Islet of Langerhans (tissue), 1 donor: Measurements from ENCODE around the gene DKC1.
"Not testable (repeated sequence)": the region's sequence is repeated elsewhere in the genome, so short reads cannot be mapped to it uniquely, and the experiment has no call there.

Experiments
- FAIRE-seq: peaks from one replicate; lab custom pipeline; 2011; peaks lifted over from hg19 to GRCh38; lab: Jason Lieb, UNC

DKC1 gene

DNA sequence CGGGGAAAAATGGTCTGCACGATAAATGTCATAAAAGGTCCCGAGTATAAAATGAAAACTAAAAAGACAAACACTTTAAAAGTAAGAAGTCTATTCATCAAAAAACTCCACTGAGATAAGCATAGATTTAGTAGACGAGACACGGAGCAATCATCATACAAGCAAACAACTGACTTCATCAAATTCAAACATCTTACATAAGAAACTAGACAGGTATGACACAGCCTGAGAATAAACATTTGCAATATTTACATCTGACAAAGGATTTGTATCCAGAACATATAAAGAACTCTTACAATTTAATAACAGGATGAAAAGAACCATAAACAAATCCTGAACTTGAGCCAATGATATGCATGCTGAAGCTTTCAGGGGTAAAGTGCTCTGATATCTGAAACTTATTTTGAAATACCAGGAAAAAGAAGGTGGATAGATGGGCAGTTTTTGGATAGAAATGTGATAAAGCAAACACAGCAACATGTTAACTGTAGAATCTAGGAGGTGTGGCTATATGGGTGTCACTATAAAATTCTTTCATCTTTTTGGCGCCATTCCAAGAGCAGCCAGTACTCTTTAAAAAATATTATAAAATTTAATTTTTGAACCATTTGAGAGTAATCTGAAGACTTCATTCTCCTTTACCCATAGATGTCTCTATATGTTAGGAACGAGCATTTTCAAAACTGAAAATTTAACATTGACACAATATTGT lies 30.6 kb downstream of the DKC1 start:
- FAIRE-seq, result peak; percentile 62

DNA sequence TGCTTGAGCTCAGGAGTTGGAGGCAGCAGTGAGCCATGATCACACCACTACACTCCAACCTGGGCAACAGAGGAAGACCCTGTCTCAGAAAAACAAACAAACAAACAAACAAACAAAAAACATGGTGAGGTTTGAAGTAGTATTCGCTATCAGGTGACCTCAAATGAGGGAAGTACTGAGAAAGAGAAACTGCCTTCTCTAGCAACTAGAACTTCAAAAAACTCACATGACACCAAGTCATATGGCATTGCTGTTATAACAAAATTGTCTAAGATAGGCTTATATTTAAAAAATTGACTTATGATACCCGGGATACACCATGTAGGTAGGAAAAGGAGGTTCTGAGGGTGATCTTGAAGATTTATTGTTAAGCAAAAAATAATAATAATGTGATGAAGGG lies 32.4 kb downstream of the DKC1 start:
- peak; percentile 80 for FAIRE-seq

DNA sequence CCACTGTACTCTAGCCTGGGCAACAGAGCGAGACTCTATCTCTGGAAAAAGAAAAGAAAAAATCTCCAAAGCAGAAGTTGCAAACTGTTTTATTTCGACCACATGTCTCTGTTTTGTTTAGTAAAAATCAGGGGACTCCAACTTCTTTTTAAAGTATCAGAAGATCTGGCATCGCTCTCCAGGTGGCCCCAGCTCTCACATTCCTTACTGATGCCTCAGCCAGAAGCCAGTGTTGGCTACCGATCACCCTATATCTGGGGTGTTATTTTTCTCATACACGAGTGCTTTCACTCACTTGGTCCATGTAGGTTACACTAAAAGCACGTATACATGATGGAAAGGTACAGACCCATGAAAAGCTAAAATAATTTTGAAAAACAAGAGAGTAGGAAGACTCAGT lies 34.3 kb downstream of the DKC1 start:
- FAIRE-seq, result no peak

DNA sequence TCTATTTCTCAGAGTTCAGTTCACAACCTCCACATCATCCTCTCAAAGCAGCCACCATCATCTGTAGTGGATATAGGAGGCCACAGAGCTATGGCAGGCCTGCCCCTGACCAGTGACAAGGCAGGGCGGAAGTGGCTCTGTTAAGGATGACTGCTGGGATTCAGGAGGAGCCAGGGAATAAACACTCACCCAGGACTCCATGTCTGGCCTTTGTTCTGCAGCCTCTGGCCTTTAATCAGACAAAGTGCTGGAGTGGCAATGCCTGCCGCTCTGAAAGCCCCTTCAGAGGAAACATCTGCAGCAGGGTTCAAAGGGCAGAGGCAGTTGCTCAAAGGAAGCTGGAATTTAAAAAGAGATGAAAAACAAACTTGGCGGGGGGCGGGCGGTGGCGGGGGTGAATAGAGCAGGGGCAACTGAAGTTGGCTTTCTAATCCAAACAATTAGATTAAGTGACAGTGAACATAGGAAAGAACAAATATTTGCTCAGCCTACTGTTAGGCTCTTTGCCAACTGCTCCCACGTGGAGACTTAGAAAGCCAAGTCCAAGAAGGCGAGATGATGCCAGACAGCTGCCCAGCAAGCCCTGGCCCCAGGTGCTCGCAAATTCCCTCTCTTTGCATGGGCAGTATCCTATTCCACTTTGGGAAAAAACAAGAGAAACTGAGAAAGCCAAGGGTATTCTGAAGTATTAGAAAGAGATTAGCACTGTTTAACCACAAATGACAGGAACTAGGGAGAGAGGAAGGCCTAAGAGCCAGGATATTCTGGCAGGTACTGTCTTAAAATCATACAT lies 37.1 kb downstream of the DKC1 start:
- FAIRE-seq, result peak; percentile 88

DNA sequence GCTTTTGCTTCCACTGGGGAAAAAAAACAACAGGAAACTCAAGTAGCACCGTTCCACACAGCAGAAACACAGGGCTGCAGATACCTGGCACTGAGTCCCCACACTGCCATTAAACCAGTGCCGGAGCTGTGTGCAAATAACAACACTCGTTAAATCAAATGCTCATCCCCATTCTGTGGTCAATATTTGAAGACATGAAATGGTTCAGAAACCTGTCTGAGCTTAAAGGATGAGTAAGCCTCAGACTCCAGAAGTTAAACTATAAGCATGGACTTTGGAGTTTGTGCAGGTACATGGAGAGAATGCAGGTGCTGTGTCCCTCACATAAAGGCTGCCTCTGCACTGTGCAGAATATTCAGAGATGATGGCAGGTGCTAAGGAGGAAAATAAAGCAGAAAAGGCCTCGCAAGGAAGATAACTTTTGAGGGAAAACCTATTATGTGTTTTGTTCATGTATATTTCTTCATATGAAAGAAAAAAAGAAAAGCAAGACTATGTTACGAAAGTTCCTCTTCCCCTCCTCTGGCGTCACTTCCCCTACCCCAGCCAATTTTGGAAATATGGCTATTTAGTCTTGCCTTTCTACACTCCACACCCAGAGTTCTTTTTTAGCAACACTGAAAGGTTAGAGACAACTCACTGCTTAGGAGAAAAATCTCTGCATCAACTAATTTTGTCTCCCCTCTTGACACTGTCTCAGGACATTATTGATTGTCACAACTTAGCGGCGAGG lies 38.0 kb downstream of the DKC1 start:
- no peak for FAIRE-seq

DNA sequence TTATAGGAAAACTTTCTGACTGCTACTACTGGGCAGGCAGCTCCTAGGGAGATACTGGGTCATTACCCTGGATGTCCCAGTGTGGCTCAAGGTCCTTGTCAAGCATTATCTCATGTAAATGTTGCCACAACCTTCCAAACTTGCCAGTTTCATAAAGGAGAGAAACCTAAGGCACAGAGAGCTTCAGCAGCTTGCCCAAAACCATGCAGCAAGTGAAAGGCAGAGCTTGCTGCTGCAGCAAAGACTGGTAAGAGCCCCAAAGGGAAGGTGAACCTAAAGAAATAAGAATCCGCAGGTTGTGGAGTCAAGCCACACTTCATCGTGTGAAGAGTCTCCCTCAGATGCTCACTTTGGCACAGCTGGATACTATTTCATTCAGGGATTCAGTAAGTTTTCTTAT lies 40.3 kb downstream of the DKC1 start:
- FAIRE-seq, result no peak

DNA sequence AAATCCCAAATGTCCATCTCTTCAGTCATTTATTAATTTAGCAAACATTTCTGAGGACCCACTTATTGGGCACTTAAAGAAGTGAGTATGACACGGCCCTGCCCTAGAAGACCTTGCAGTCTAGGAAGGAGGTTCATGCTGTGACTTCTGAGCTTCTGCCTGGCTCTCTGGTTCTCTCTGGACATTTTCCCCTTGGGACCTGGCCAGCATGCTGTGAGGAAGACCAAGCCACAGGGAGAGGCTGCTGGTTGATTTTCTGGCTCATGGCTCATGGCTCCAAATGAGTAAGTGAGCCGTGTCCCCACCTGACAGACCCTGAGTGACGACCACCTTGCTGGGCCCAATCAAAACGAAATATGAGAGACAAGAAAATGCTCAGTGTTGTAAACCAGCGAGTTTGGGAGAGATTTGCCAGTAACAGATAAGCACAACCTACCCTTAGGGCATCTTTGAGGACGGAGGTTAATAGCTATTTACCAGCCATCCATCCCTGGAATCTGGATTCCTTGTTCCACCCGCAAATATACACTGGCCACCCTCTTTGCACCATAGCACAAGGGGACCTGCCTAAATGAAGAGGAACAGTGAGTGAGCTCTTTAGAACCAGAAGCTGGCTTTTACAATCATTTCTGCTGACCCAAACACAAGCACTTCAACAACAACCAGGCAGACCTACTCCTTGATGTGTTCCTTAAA lies 41.7 kb downstream of the DKC1 start:
- FAIRE-seq, result no peak

DNA sequence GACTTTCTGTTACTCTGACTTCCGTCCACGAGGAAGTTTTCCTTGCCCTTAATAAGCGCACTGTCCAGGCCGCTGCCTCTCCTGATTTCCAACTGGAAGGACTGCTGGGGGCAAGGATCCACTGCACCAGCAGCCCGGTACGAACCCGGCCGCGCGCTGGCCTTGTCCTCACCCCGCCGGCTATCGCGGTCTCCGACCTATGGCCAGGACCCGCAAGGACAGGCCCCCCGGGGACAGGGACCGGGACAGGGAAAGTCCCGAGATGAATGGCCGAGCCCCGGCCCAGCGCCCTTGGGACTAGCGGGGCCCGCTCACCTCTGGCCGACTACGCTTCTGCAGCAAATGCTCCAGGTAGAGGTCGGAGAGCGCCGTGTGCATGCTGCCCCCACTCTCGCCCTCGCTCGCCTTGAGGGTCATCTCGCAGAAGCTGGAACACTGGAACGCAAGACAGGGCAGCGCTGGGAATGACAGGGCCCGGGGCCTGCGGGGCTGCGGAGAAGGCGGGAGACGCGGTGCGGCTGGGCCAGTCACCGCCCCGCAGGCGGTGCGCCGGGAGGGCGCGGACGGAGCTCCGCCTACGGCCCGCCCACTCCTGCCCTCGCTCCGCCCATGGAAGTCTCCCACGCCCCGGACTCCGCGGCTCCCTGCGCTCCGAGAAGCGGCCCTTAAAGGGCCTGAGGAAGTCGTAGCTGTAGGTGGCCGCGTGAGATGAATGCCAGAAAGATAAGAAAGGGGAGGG lies 42.5 kb downstream of the DKC1 start, which contains the start of gene MPP1:
Gene MPP1 (minus strand): TSS at position 529 of the 739 bp plus-strand sequence. CDS start 112 bp downstream, at position 417.
- no peak for FAIRE-seq

DNA sequence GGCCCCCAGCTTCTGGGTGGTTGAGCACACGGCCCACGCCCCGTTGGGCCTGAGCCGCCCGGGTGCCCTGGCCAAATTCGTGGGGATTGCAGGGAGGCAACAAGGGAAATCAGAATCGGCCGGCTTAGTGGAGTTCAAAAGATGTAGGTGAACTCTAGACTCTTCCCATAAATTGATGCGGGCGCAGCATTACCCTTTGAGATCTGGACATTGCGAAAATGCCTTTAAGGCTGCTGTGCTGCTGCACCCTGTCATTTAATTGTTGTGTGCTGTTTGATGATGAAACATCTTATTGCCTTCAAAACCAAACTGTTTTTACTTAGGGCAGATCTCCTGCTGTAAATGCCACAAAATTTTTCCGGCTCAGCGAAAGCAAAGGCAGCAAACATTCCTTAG lies 43.0 kb downstream of the DKC1 start:
- no peak for FAIRE-seq

DNA sequence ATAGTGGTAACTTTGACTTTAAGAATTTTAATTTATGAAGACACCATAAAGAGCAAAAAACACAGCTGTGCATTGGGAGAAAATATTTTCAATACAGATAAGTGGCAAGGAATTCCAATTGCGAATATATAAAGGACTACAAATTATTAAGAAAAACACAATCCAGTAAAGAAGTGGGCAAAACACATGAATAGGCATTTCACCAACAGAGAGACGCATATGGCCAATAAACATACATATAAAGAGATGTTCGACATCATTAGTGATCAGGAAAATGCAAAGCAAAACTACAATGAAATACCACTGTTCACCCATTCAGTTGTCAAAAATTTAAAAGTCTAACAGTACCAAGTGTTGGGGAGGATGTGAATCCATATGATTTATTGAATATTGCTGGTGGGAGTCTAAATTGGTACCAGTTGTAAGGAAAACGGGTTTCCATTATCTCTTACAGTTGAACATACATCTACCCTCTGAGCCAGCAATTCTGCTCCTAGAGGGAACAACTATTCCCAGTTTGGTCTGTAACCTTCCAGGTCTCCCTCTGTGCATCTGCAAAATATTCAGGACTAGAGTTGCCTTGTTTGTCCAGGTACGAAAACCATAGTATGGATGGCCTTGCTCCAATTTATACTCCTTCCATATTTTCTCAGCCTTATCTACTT lies 44.3 kb downstream of the DKC1 start:
- FAIRE-seq, result no peak

DNA sequence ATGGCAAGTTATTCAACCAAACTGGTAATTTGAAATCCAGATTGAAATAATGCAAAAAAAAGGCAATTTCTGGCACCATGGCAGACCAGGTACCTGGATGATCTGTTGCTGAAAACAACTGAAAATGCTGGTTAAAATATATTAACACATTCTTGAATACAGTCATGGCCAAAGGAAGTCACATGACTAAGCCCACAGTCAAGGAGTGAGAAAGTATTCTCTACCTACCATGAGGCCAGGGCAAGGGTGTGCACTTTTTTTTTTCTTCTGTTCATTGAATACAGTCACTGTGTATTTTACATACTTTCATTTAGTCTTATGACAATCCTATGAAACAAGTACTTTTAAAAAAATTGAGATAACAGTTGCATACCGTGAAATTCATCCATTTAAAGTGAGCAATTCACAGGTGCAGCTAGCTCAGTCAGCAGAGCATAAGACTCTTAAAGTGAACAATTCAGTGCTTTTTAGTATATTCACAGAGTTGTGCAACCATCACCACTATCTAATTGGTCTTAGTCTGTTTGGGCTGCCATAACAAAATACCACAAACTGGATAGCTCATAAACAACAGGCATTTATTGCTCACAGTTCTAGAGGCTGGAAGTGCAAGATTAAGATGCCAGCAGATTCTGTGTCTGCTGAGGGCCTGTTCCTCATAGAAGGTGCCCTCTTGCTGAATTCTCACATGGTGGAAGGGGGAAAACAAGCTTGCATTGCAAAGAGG lies 47.4 kb downstream of the DKC1 start:
- no peak for FAIRE-seq

DNA sequence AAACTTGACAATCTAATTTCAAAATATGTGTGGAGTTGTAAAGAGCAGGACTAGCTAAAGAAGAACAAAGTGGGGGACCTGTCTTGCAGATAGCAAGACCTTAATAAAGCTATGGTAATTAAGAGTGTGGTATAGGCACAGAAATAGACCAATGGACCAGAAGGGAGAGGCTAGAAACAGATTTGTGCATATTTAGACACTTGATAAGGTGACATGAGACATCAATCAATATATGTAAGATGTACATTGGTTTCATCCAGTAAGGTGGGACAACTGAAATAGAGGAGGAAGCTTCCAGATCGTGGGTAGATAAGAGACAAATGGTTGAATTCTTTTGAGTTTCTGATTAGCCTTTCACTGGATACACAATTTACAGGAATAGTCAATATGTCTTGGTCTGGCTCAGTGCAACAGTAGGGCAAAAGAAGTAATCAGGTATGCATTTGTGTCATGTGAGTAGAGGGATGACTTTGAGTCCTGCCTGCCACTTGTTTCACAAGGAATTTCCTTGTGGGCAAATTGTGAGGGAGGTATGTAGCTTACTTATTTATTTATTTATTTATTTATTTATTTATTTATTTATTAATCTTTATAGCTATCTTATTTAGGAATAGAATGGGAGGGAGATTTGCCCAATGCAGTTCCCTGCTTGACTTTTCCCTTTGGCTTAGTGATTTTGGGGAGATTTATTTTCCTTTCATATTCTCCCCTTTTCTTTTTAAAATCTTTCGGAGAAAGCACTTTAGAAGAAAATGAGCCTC lies 49.9 kb downstream of the DKC1 start:
- FAIRE-seq, result no peak

DNA sequence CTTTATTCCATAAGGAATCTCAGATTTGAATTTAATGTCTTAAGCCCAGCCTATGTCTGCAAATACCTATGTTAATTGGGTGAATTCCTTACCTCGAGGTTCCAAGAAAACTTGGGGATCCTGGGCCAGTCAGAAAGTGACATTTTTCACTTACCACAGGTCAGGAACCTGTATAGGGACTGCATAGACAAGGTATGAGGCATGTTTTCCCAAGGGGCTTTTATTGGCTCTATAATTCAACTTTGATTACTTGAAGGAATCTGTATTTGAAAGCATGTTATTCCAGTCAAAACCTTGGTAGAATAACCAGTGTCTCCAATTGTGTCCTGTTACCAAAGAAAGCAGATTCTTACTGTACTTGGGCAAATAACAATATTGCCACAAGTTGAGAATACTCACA lies 51.1 kb downstream of the DKC1 start:
- FAIRE-seq, result no peak

DNA sequence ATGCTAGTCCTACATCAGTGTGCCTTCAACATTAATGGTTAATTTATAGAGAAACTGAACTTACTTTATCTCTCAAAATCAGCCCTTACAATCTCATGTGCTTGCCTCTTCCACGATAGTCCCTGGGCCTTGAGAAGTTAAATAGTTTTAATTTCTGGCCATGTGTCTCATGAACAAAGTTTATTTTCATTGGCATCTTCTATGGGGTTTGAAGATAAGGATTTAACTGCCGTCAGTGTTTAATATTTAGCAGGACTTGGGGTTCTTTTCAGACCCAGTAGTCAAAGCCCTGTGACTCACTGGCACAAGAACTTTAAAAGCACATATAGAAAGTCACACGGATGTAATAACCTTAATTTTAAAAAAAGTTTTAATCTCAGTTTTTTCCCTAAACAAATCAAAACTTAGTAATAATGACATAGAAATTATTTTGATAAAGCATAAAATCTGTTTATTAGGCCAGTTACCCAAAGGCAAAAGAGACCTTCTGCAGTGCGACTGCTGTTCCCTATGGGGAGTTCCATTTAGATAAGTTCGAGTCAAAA lies 52.7 kb downstream of the DKC1 start:
- no peak for FAIRE-seq

DNA sequence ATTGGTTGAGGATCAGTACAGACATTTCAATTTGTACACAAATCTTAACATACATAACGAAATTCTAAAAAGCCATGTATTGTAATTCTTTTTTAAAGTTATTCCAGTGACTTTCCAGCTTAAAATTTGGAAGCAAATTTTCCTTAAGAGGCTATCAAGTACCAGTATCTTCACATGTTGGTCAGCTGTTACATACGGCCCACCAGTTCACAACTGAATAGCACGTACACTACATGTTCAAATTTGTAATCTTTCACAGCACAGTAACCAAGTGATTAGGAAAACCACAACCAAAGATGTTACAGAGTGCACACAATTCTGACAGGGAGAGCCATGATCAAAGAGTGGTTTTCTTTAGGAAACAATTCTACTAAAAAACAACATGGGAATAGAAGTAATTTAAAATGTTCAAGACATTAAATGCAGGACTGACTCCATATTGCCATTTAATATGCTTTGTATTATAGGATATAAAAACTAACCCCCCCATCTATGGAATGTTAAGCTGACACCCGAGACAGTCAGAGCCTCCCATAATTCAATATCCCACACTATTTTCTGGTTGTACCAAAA lies 53.7 kb downstream of the DKC1 start:
- peak; percentile 76 for FAIRE-seq

DNA sequence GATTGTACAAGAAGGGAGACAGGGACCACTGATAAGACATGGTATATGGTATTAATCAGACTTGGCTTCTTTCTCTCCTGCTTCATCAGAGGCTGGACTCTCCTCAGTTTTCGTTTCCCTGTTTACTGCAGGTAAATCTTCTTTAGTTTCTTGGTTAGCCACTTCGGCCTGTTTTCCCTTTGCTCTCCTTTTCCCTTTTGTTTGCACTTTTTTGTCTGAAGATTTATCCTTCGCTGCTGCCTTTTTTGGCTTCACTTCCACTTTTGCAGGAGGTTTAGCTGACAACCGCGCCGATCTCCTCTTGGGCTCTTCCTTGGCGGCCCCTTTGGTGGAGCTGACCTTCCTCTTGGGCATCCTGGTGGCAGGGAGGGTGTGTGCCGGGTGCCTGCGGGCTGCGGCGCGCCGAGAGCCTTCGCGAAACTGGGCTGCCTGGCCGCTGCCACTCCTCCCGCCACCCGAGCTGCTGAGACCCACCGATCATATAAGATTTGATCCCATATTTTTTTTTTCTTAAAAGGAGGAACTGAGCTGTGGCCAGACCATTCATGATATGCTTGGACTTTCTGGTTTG lies 54.5 kb downstream of the DKC1 start:
- not testable (repeated sequence) for FAIRE-seq

DNA sequence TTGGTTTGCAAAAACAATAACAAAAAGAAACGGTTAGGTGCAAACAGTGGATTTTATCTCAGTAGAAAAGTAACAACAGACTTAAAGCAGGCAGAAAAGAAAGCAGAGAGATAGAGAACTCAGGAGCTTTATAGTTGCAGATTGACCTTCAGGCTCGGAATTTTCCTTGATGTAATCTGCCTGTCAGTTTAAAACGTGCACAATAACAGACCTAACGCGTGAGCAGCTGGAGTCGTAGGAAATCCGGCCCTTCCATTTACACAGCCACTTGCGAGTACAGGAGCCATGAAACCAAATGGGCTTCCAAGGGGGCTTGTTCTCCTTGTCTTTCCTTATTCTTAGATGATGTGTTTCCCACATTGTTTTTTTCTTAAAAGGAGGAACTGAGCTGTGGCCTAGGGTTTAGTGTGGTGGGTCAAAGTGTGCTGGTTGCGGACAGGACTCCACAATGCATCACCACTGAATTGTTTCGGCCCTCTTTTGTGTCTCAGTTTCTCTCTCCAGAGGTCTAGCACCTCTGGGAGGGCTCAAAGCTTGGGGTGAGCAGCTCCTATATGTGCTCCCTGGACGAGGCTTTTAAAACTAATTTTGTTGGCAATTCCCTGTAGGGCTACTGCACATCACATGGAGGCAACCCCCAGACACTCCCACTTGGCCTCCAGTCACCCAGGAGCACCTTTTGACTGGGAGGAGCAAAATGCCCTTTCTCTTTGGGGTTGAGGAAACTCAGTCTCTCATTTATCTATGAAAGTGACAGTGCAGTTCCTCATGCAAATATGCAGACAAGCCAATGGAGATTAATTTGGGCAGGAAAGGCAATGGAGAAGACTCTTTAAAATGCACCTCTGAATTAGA lies 56.5 kb downstream of the DKC1 start:
- no peak for FAIRE-seq
